Small intestine (tissue), 7 donors: ENCODE results near the gene LCA5. TPM values are rescaled to one million over a fixed set of nuclear protein-coding genes. Genes with fewer than 3 reads are reported as not detected.

Source experiments
- DNase-seq, 2 donors: peaks; one replicate each; pipeline versions ENCODE4 v3.0.0 to v3.0.0-alpha.2; 2013
- FAIRE-seq: peaks from 2 replicates; lab custom pipeline; 2012; peaks lifted over from hg19 to GRCh38; lab: Jason Lieb, UNC
- H3K27ac ChIP-seq, 3 donors: one replicate each; pipeline ENCODE4 v1.5.1; 2013; ENCODE audit warnings: low read length in 2 of 3, mild to moderate bottlenecking in 2 of 3, control low read depth in 1 of 3, inconsistent platforms in 1 of 3, low read depth in 1 of 3, moderate library complexity in 1 of 3
- H3K27me3 ChIP-seq, 3 donors: one replicate each; pipeline ENCODE4 v1.6.1; 2013; ENCODE audit warnings: low read length in 3 of 3, inconsistent platforms in 1 of 3; ENCODE audit not compliant: control insufficient read depth in 3 of 3, insufficient read depth in 3 of 3
- H3K36me3 ChIP-seq, 3 donors: one replicate each; pipeline ENCODE4 v1.6.1; 2013; ENCODE audit warnings: low read length in 3 of 3, inconsistent platforms in 1 of 3, low read depth in 1 of 3, mild to moderate bottlenecking in 1 of 3, moderate library complexity in 1 of 3; ENCODE audit not compliant: control insufficient read depth in 3 of 3, insufficient read depth in 2 of 3
- H3K4me1 ChIP-seq, 3 donors: one replicate each; pipeline ENCODE4 v1.6.1; 2013; ENCODE audit warnings: low read length in 2 of 3, inconsistent platforms in 1 of 3, low read depth in 1 of 3, mild to moderate bottlenecking in 1 of 3, moderate library complexity in 1 of 3; ENCODE audit not compliant: control insufficient read depth in 3 of 3, insufficient read depth in 2 of 3
- H3K4me3 ChIP-seq, 3 donors: one replicate each; pipeline ENCODE4 v1.5.1; 2013; ENCODE audit warnings: low read length in 3 of 3, control low read depth in 1 of 3, inconsistent platforms in 1 of 3, low read depth in 1 of 3, mild to moderate bottlenecking in 1 of 3, moderate library complexity in 1 of 3
- H3K9me3 ChIP-seq, 2 donors: one replicate each; pipeline ENCODE4 v1.6.1; 2013; ENCODE audit warnings: low read depth in 1 of 2, low read length in 1 of 2; ENCODE audit not compliant: control insufficient read depth in 2 of 2, insufficient read depth in 1 of 2
- polyA plus RNA-seq, 4 donors: library from polyadenylated mRNA; stranded (reverse) in 3 of 4; unstranded in 1 of 4; fragments of 200-250 nt in 3 of 4; fragments of 120-200 nt in 1 of 4; gene quantifications; one replicate each; pipeline versions ENCODE4 v1.2.1 to v1.2.3, GENCODE V29; 2013
- donor health status: healthy with polysubstance abuse.
- donor health status: control.
- donor health status: control.
- donor health status: Bipolar disorder and iron deficiency.
- donor health status: healthy.

The LCA5 gene
- polyA plus RNA-seq, 4 donors: 0.27 to 3.3 (median 1.1) TPM; not detected in 1

- H3K9me3 ChIP-seq: no peaks in the 10 kb centered on the region
- peaks cover 0 to 42% (median 0%) of the 10 kb centered on the region in 3 donors for H3K4me1 ChIP-seq
- H3K36me3 ChIP-seq: no peaks in the 10 kb centered on the region
- FAIRE-seq (no peak), DNase-seq (peak in 1 of 2 donors; percentile 80)
- no peak overlapping the region for H3K4me3 ChIP-seq
- peak overlapping the region in 1 of 3 donors; percentile 52 for H3K27ac ChIP-seq
- no peaks in the 10 kb centered on the region for H3K27me3 ChIP-seq
Measured at GRCh38 chr6:79435746-79436145, 101.5 kb downstream of the LCA5 start.

Other genes with a start within 250 kb of the LCA5 start
- 10 to 100 TPM; 31.9 to 54.6 (median 38.7) TPM for gene SH3BGRL2, start 93.9 kb upstream of the LCA5 start, polyA plus RNA-seq